Upper lobe of left lung (tissue), 6 donors: ENCODE data around the gene CDC42BPA. TPM values are rescaled to one million over a fixed set of nuclear protein-coding genes. Genes with fewer than 3 reads are reported as not detected.

Source experiments
- ATAC-seq, 2 donors: fragments of 200-7000 bp; cut with Tn5 transposase; one replicate each; pipeline ENCODE4 v1.9.1; 2022; ENCODE audit warnings: mild to moderate bottlenecking in 2 of 2, moderate library complexity in 2 of 2; ENCODE audit not compliant: low FRiP score in 2 of 2
- DNase-seq, 2 donors: peaks; one replicate each; pipeline ENCODE4 v3.0.0-alpha.2; 2019 to 2020
- H3K27ac ChIP-seq, 4 donors: fragments of 200-600 bp; sonication (generic); one replicate each; pipeline ENCODE4 v1.5.1; 2016 to 2019
- H3K27me3 ChIP-seq, 4 donors: fragments of 200-600 bp; sonication (generic); one replicate each; pipeline ENCODE4 v1.5.1; 2017 to 2019
- H3K36me3 ChIP-seq, 4 donors: fragments of 200-600 bp; sonication (generic); one replicate each; pipeline ENCODE4 v1.5.1; 2016 to 2019
- H3K4me1 ChIP-seq, 4 donors: fragments of 200-600 bp; sonication (generic); one replicate each; pipeline ENCODE4 v1.5.1; 2018 to 2019
- H3K4me3 ChIP-seq, 4 donors: fragments of 200-600 bp; sonication (generic); one replicate each; pipeline ENCODE4 v1.5.1; 2017 to 2019; ENCODE audit warnings: mild to moderate bottlenecking in 2 of 4, moderate library complexity in 1 of 4
- H3K9me3 ChIP-seq, 4 donors: fragments of 200-600 bp; sonication (generic); one replicate each; pipeline ENCODE4 v1.5.1; 2018 to 2019
- EP300 ChIP-seq, 4 donors: sonication (generic); formaldehyde crosslinking; IDR thresholded peaks; one replicate each; pipeline ENCODE4 v1.5.1; 2017; ENCODE audit warnings: antibody characterized with exemption in 4 of 4, control low read depth in 2 of 4
- POLR2A ChIP-seq, 4 donors: fragments of 450-650 bp; IDR thresholded peaks; one replicate each; pipeline ENCODE4 v1.5.1; 2016 to 2017; ENCODE audit warnings: antibody characterized with exemption in 4 of 4, mild to moderate bottlenecking in 2 of 4
- POLR2AphosphoS5 ChIP-seq, 2 donors: sonication (generic); formaldehyde crosslinking; IDR thresholded peaks; one replicate each; pipeline ENCODE4 v1.5.1; 2017; ENCODE audit warnings: antibody characterized with exemption in 2 of 2
- WGBS, 2 donors: methylation state at CpG; one replicate each; pipeline ENCODE4 v1.1.5; 2017 to 2018; 5-methylcytosine and 5-hydroxymethylcytosine counted together
- total RNA-seq, 6 donors: library from RNA; depleted of rRNA in 4 of 6; stranded (reverse); fragments of >200 nt in 4 of 6; gene quantifications; one replicate each; pipeline versions ENCODE4 v1.1.0 to v1.2.1, GENCODE V29; 2016 to 2021
- TF ChIP-seq, protein P1 (sequence below), 6 experiments: fragments of 450-650 bp in 4 of 6; fragments of 200-600 bp in 2 of 6; sonication (generic) in 2 of 6; IDR thresholded peaks; one replicate each; pipeline ENCODE4 v1.5.1; 2016 to 2019; ENCODE audit warnings: antibody characterized with exemption in 6 of 6
- donor health status: DM: no; HTN: no; CAD: no; lungs with moderate emphysema.
- donor health status: DM: no; HTN: yes; CAD: no; lungs with severe emphysema.

CDC42BPA gene
- total RNA-seq, 6 donors from 2014 or later: 27.8 to 76.1 (median 33.1) TPM

DNA sequence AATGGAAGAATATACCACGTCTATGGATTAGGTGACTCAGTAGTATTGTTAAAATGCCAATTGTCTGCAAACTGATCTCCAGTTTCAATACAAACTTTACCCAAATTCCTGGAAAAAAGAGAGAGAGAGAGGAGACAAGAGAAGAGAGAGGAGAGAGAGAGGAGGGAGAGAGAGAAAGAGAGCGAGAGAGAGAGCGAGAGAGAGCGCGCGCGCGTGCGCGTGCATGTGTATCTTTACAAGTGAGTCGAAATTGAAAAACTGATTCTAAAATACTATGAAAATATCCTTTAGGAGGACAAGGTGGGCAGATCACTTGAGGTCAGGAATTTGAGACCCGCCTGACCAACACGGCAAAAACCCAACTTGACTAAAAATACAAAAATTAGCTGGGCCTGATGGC, 65.2 kb downstream of the CDC42BPA start:
- Histone ChIP-seq H3K9me3 (no peaks in the 10 kb centered on the region), H3K27ac (no peak overlapping the region), H3K36me3 (no peaks in the 10 kb centered on the region), H3K27me3 (no peaks in the 10 kb centered on the region), H3K4me1 (no peaks in the 10 kb centered on the region), H3K4me3 (no peak overlapping the region)
- DNase-seq (peak in 1 of 2 donors; percentile 55), ATAC-seq (no peak)
- TF ChIP-seq EP300 (IDR thresholded peaks at IDR 0.05) (no peak), POLR2A (IDR thresholded peaks at IDR 0.05) (no peak), POLR2AphosphoS5 (IDR thresholded peaks at IDR 0.05) (no peak)
- TF ChIP-seq, protein P1, sequence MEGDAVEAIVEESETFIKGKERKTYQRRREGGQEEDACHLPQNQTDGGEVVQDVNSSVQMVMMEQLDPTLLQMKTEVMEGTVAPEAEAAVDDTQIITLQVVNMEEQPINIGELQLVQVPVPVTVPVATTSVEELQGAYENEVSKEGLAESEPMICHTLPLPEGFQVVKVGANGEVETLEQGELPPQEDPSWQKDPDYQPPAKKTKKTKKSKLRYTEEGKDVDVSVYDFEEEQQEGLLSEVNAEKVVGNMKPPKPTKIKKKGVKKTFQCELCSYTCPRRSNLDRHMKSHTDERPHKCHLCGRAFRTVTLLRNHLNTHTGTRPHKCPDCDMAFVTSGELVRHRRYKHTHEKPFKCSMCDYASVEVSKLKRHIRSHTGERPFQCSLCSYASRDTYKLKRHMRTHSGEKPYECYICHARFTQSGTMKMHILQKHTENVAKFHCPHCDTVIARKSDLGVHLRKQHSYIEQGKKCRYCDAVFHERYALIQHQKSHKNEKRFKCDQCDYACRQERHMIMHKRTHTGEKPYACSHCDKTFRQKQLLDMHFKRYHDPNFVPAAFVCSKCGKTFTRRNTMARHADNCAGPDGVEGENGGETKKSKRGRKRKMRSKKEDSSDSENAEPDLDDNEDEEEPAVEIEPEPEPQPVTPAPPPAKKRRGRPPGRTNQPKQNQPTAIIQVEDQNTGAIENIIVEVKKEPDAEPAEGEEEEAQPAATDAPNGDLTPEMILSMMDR (IDR thresholded peaks at IDR 0.05): no peak
- 95 to 96% methylated on average over 13 of the region's 13 CpGs for WGBS, 2 donors

DNA sequence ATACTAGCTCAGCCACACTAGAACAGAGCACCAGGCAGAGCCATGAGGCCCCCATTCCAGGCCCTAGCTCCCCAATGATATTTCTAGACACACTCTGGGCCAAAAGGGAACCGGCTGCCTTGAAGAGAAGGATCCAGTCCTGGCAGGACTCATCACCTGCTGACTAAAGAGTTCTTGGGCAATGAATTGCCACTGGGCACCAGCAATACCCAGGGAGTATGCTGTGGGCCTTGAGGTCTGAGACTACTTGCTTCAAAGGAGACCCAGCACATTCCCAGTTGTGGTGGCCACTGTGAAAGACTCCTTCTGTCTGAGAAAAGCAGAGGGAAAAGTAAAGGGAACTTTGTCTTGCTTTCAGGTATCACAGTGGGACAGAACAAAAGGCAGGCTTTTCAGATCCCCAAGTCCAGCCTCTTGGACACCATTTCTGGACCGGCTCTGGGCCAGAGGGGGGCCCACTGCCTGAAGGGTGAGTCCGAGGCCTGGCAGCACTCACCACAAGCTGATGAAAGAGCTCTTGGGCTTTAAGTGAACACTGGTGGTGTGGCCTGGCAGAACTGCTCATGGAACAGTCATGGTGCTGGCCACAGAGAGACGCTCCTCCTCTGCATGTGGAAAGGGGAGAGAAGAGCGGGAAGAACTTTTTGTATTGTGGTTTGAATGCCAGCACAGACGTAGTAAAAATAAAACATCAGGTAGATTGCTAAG, 72.5 kb downstream of the CDC42BPA start:
- no peaks in the 10 kb centered on the region for H3K9me3 ChIP-seq
- H3K27ac ChIP-seq: no peak overlapping the region
- H3K4me3 ChIP-seq: no peak overlapping the region
- DNase-seq (peak in 1 of 2 donors; percentile 26), ATAC-seq (no peak)
- 92 to 95% methylated on average over 6 of the region's 6 CpGs for WGBS, 2 donors
- no peaks in the 10 kb centered on the region for H3K36me3 ChIP-seq
- no peak for TF ChIP-seq POLR2AphosphoS5 (IDR thresholded peaks at IDR 0.05)
- TF ChIP-seq, protein P1 (IDR thresholded peaks at IDR 0.05): no peak
- H3K4me1 ChIP-seq: no peaks in the 10 kb centered on the region
- no peaks in the 10 kb centered on the region for H3K27me3 ChIP-seq

GRCh38 chr1:227244339-227245118, 73.8 kb downstream of the CDC42BPA start:
- Histone ChIP-seq H3K36me3 (no peaks in the 10 kb centered on the region), H3K9me3 (no peaks in the 10 kb centered on the region), H3K4me1 (no peaks in the 10 kb centered on the region), H3K27me3 (no peaks in the 10 kb centered on the region), H3K27ac (no peak overlapping the region), H3K4me3 (no peak overlapping the region)
- no peak for DNase-seq
- ATAC-seq: no peak
- TF ChIP-seq, protein P1 (IDR thresholded peaks at IDR 0.05): no peak
- TF ChIP-seq POLR2AphosphoS5 (IDR thresholded peaks at IDR 0.05) (no peak), EP300 (IDR thresholded peaks at IDR 0.05) (no peak), POLR2A (IDR thresholded peaks at IDR 0.05) (no peak)
- 91 to 100% methylated on average over 2 of the region's 2 CpGs for WGBS, 2 donors

- TF ChIP-seq POLR2A (IDR thresholded peaks at IDR 0.05): no peak
- TF ChIP-seq POLR2AphosphoS5 (IDR thresholded peaks at IDR 0.05): no peak
- TF ChIP-seq, protein P1 (IDR thresholded peaks at IDR 0.05): no peak
- no peak for TF ChIP-seq EP300 (IDR thresholded peaks at IDR 0.05)
- DNase-seq (no peak), ATAC-seq (no peak)
- Histone ChIP-seq H3K36me3 (no peaks in the 10 kb centered on the region), H3K4me1 (no peaks in the 10 kb centered on the region), H3K27ac (no peak overlapping the region), H3K4me3 (no peak overlapping the region), H3K27me3 (no peaks in the 10 kb centered on the region), H3K9me3 (no peaks in the 10 kb centered on the region)
- 84 to 89% methylated on average over 2 of the region's 2 CpGs for WGBS, 2 donors
These were observed 75.2 kb downstream of the CDC42BPA start for GRCh38 chr1:227242811-227243682.
